ENCODE measurements around the gene PTTG1.
"Not testable (repeated sequence)": the region's sequence is repeated elsewhere in the genome, so short reads cannot be mapped to it uniquely, and the experiment has no call there.

PTTG1 gene

GRCh38 chr5:160436661-160437060, 15.0 kb downstream of the PTTG1 start:
- H3K36me3 ChIP-seq (replicated peaks in 1 of 2; ENCODE audit: control insufficient read depth in 2 of 2, insufficient read depth in 2 of 2, low read length in 2 of 2); H3K27me3 ChIP-seq (ENCODE audit: control insufficient read depth in 3 of 3, insufficient read depth in 3 of 3, low read depth in 1 of 3, low read length in 3 of 3); H3K14ac ChIP-seq (ENCODE audit: low read length); H3K9ac ChIP-seq (ENCODE audit: low read depth, low read length, poor library complexity); H2AFZ ChIP-seq (ENCODE audit: low read length); H3K79me1 ChIP-seq (ENCODE audit: low read depth, low read length); H3K23ac ChIP-seq (ENCODE audit: low read depth, low read length, poor library complexity); DNase-seq (ENCODE audit: low spot score); H3K4me2 ChIP-seq (ENCODE audit: insufficient read depth, low read length, poor library complexity, severe bottlenecking); H4K8ac ChIP-seq (ENCODE audit: low read depth, low read length); H2BK5ac ChIP-seq (ENCODE audit: low read length); H2BK15ac ChIP-seq (ENCODE audit: low read length); H2AK5ac ChIP-seq (ENCODE audit: low read depth, low read length); H2BK12ac ChIP-seq (ENCODE audit: low read length); H2BK120ac ChIP-seq (ENCODE audit: low read depth, low read length); H4K91ac ChIP-seq (ENCODE audit: low read depth, low read length, poor library complexity); H3K9me3 ChIP-seq (replicated peaks in 1 of 2; ENCODE audit: control insufficient read depth in 2 of 2, insufficient read depth in 1 of 2, low read depth in 1 of 2, low read length in 2 of 2); H3K4ac ChIP-seq (ENCODE audit: low read length); H3K4me3 ChIP-seq (ENCODE audit: low read length in 2 of 2); H3K27ac ChIP-seq (replicated peaks; ENCODE audit: low read length); H3K18ac ChIP-seq (ENCODE audit: low read length): not testable (repeated sequence)
- H3K4me1 ChIP-seq (ENCODE audit: control insufficient read depth in 2 of 2, insufficient read depth in 1 of 2, low read depth in 1 of 2, low read length in 2 of 2): peaks cover 14 to 16% of the 10 kb centered on the region in 2 donors
- no CpG with 5 or more reads among the region's 6 CpGs for WGBS, 2 donors (ENCODE audit: extremely low coverage in 2 of 2, insufficient read length in 2 of 2, insufficient replicate concordance in 1 of 2)

GRCh38 chr5:160437271-160437670, 15.6 kb downstream of the PTTG1 start:
- Histone ChIP-seq H3K9ac (ENCODE audit: low read depth, low read length, poor library complexity) (no peak overlapping the region), H2BK12ac (ENCODE audit: low read length) (no peak overlapping the region), H2AFZ (ENCODE audit: low read length) (no peak overlapping the region), H2BK5ac (ENCODE audit: low read length) (no peak overlapping the region), H2AK5ac (ENCODE audit: low read depth, low read length) (no peak overlapping the region), H3K4me1 (ENCODE audit: control insufficient read depth in 2 of 2, insufficient read depth in 1 of 2, low read depth in 1 of 2, low read length in 2 of 2) (peaks cover 14 to 16% of the 10 kb centered on the region in 2 donors), H3K18ac (ENCODE audit: low read length) (no peak overlapping the region), H4K8ac (ENCODE audit: low read depth, low read length) (no peak overlapping the region), H3K4me2 (ENCODE audit: insufficient read depth, low read length, poor library complexity, severe bottlenecking) (no peak overlapping the region), H2BK15ac (ENCODE audit: low read length) (no peak overlapping the region), H2BK120ac (ENCODE audit: low read depth, low read length) (no peak overlapping the region), H4K91ac (ENCODE audit: low read depth, low read length, poor library complexity) (no peak overlapping the region), H3K14ac (ENCODE audit: low read length) (no peak overlapping the region), H3K79me1 (ENCODE audit: low read depth, low read length) (no peaks in the 10 kb centered on the region), H3K4me3 (ENCODE audit: low read length in 2 of 2) (no peak overlapping the region), H3K4ac (ENCODE audit: low read length) (no peak overlapping the region), H3K9me3 (replicated peaks in 1 of 2; ENCODE audit: control insufficient read depth in 2 of 2, insufficient read depth in 1 of 2, low read depth in 1 of 2, low read length in 2 of 2) (no peaks in the 10 kb centered on the region), H3K27ac (replicated peaks; ENCODE audit: low read length) (no peak overlapping the region), H3K23ac (ENCODE audit: low read depth, low read length, poor library complexity) (no peak overlapping the region), H3K36me3 (replicated peaks in 1 of 2; ENCODE audit: control insufficient read depth in 2 of 2, insufficient read depth in 2 of 2, low read length in 2 of 2) (no peaks in the 10 kb centered on the region), H3K27me3 (ENCODE audit: control insufficient read depth in 3 of 3, insufficient read depth in 3 of 3, low read depth in 1 of 3, low read length in 3 of 3) (peaks cover 0 to 5% (median 0%) of the 10 kb centered on the region in 3 experiments)
- no peak for DNase-seq (ENCODE audit: low spot score)

- WGBS, 2 donors (ENCODE audit: extremely low coverage in 2 of 2, insufficient read length in 2 of 2, insufficient replicate concordance in 1 of 2): no CpG with 5 or more reads among the region's 18 CpGs
- Histone ChIP-seq H3K4ac (ENCODE audit: low read length) (no peak overlapping the region), H2BK12ac (ENCODE audit: low read length) (no peak overlapping the region), H3K36me3 (replicated peaks in 1 of 2; ENCODE audit: control insufficient read depth in 2 of 2, insufficient read depth in 2 of 2, low read length in 2 of 2) (no peaks in the 10 kb centered on the region), H3K27ac (replicated peaks; ENCODE audit: low read length) (no peak overlapping the region), H3K4me3 (ENCODE audit: low read length in 2 of 2) (peak overlapping the region in 1 of 2 donors; percentile 55), H3K79me1 (ENCODE audit: low read depth, low read length) (no peaks in the 10 kb centered on the region), H2BK15ac (ENCODE audit: low read length) (no peak overlapping the region), H4K91ac (ENCODE audit: low read depth, low read length, poor library complexity) (no peak overlapping the region), H3K4me1 (ENCODE audit: control insufficient read depth in 2 of 2, insufficient read depth in 1 of 2, low read depth in 1 of 2, low read length in 2 of 2) (peaks cover 14 to 15% of the 10 kb centered on the region in 2 donors), H2AK5ac (ENCODE audit: low read depth, low read length) (no peak overlapping the region), H3K4me2 (ENCODE audit: insufficient read depth, low read length, poor library complexity, severe bottlenecking) (peak overlapping the region; percentile 52), H3K9me3 (replicated peaks in 1 of 2; ENCODE audit: control insufficient read depth in 2 of 2, insufficient read depth in 1 of 2, low read depth in 1 of 2, low read length in 2 of 2) (no peaks in the 10 kb centered on the region), H3K23ac (ENCODE audit: low read depth, low read length, poor library complexity) (no peak overlapping the region), H3K14ac (ENCODE audit: low read length) (no peak overlapping the region), H2AFZ (ENCODE audit: low read length) (peak overlapping the region; percentile 76), H3K27me3 (ENCODE audit: control insufficient read depth in 3 of 3, insufficient read depth in 3 of 3, low read depth in 1 of 3, low read length in 3 of 3) (peaks cover 0 to 5% (median 0%) of the 10 kb centered on the region in 3 experiments), H4K8ac (ENCODE audit: low read depth, low read length) (no peak overlapping the region), H3K18ac (ENCODE audit: low read length) (peak overlapping the region; percentile 8), H2BK120ac (ENCODE audit: low read depth, low read length) (no peak overlapping the region), H2BK5ac (ENCODE audit: low read length) (no peak overlapping the region), H3K9ac (ENCODE audit: low read depth, low read length, poor library complexity) (peak overlapping the region; percentile 73)
- peak; percentile 51 for DNase-seq (ENCODE audit: low spot score)
Observed at GRCh38 chr5:160438316-160439204, 16.9 kb downstream of the PTTG1 start.

- Histone ChIP-seq H3K4me3 (ENCODE audit: low read length in 2 of 2) (no peak overlapping the region), H4K8ac (ENCODE audit: low read depth, low read length) (no peak overlapping the region), H3K36me3 (replicated peaks in 1 of 2; ENCODE audit: control insufficient read depth in 2 of 2, insufficient read depth in 2 of 2, low read length in 2 of 2) (no peaks in the 10 kb centered on the region), H3K4ac (ENCODE audit: low read length) (no peak overlapping the region), H2BK120ac (ENCODE audit: low read depth, low read length) (no peak overlapping the region), H4K91ac (ENCODE audit: low read depth, low read length, poor library complexity) (no peak overlapping the region), H2BK12ac (ENCODE audit: low read length) (no peak overlapping the region), H3K23ac (ENCODE audit: low read depth, low read length, poor library complexity) (no peak overlapping the region), H3K9ac (ENCODE audit: low read depth, low read length, poor library complexity) (no peak overlapping the region), H3K4me2 (ENCODE audit: insufficient read depth, low read length, poor library complexity, severe bottlenecking) (peak overlapping the region; percentile 52), H3K79me1 (ENCODE audit: low read depth, low read length) (no peaks in the 10 kb centered on the region), H2BK5ac (ENCODE audit: low read length) (no peak overlapping the region), H3K27me3 (ENCODE audit: control insufficient read depth in 3 of 3, insufficient read depth in 3 of 3, low read depth in 1 of 3, low read length in 3 of 3) (peaks cover 0 to 5% (median 0%) of the 10 kb centered on the region in 3 experiments), H3K18ac (ENCODE audit: low read length) (no peak overlapping the region), H3K9me3 (replicated peaks in 1 of 2; ENCODE audit: control insufficient read depth in 2 of 2, insufficient read depth in 1 of 2, low read depth in 1 of 2, low read length in 2 of 2) (no peaks in the 10 kb centered on the region), H3K4me1 (ENCODE audit: control insufficient read depth in 2 of 2, insufficient read depth in 1 of 2, low read depth in 1 of 2, low read length in 2 of 2) (peaks cover 7 to 9% of the 10 kb centered on the region in 2 donors), H2AK5ac (ENCODE audit: low read depth, low read length) (no peak overlapping the region), H2BK15ac (ENCODE audit: low read length) (no peak overlapping the region), H2AFZ (ENCODE audit: low read length) (peak overlapping the region; percentile 76), H3K27ac (replicated peaks; ENCODE audit: low read length) (no peak overlapping the region), H3K14ac (ENCODE audit: low read length) (no peak overlapping the region)
- no CpG with 5 or more reads among the region's 11 CpGs for WGBS, 2 donors (ENCODE audit: extremely low coverage in 2 of 2, insufficient read length in 2 of 2, insufficient replicate concordance in 1 of 2)
- peak; percentile 80 for DNase-seq (ENCODE audit: low spot score)
Observed at GRCh38 chr5:160439205-160439600, 17.5 kb downstream of the PTTG1 start.
